Testis (tissue), 3 donors: ENCODE measurements around the gene FBXO34. TPM values are rescaled to one million over a fixed set of nuclear protein-coding genes. Genes with fewer than 3 reads are reported as not detected.

ENCODE experiments used
- DNase-seq: peaks from one replicate; pipeline ENCODE4 v3.0.0-alpha.2; 2019
- H3K27ac ChIP-seq, 2 donors: fragments of 200-600 bp; sonication (generic); one replicate each; pipeline ENCODE4 v1.5.1; 2019
- H3K27me3 ChIP-seq: fragments of 200-600 bp; sonication (generic); one replicate; pipeline ENCODE4 v1.5.1; 2019
- H3K36me3 ChIP-seq: fragments of 200-600 bp; sonication (generic); one replicate; pipeline ENCODE4 v1.5.1; 2017; ENCODE audit warnings: low read depth; ENCODE audit errors: missing control alignments
- H3K4me1 ChIP-seq: fragments of 200-600 bp; sonication (generic); one replicate; pipeline ENCODE4 v1.5.1; 2019
- H3K4me3 ChIP-seq, 2 donors: fragments of 200-600 bp; sonication (generic); one replicate each; pipeline ENCODE4 v1.5.1; 2017 to 2019
- H3K9me3 ChIP-seq: fragments of 200-600 bp; sonication (generic); one replicate; pipeline ENCODE4 v1.5.1; 2017
- CTCF ChIP-seq, 3 experiments: fragments of 450-650 bp in 2 of 3; fragments of 200-600 bp in 1 of 3; sonication (generic) in 1 of 3; IDR thresholded peaks; one replicate each; pipeline ENCODE4 v1.5.1; 2016 to 2019; ENCODE audit warnings: antibody characterized with exemption in 3 of 3, mild to moderate bottlenecking in 2 of 3, moderate library complexity in 1 of 3
- POLR2A ChIP-seq: fragments of 450-650 bp; IDR thresholded peaks from one replicate; pipeline ENCODE4 v1.6.1; 2017; ENCODE audit warnings: antibody characterized with exemption, mild to moderate bottlenecking, moderate library complexity
- WGBS, 2 donors: methylation state at CpG; one replicate each; pipeline ENCODE4 v1.1.5; 2018; 5-methylcytosine and 5-hydroxymethylcytosine counted together
- intact Hi-C: fragments of 100-400 bp; cut with DNase I; formaldehyde crosslinking; loops from one replicate; pipeline ENCODE4 v1.15.1; 2023; ENCODE audit warnings: low total_unique reads
- polyA plus RNA-seq: library from polyadenylated mRNA; stranded (reverse); fragments of 350-450 nt; fragmentation: Illumina TruSeq; extraction: RNeasy Lipid Tissue Mini Kit (QIAGEN cat#74804); gene quantifications from one replicate; pipeline ENCODE4 v1.2.3, GENCODE V29; 2014; ENCODE audit warnings: low read depth, low replicate concordance; ENCODE audit not compliant: insufficient read depth
- total RNA-seq, 2 donors: library from RNA; depleted of rRNA; stranded (reverse); fragments of >200 nt; gene quantifications; one replicate each; pipeline ENCODE4 v1.2.3, GENCODE V29; 2016

Gene FBXO34
- total and polyA plus RNA-seq, 3 donors from 2014 or later: 62.1 to 91.7 (median 84.4) TPM

- H3K27ac ChIP-seq: peak overlapping the region; percentile 98
- intact Hi-C loops: no loop called here
These were observed 2.9 kb downstream of the FBXO34 start for GRCh38 chr14:55274146-55274545.

GRCh38 chr14:55274751-55275150 lies 3.5 kb downstream of the FBXO34 start:
- H3K36me3 ChIP-seq: no peaks in the 10 kb centered on the region
- intact Hi-C loops: no loop called here
- DNase-seq: no peak
- no peak overlapping the region for H3K27ac ChIP-seq
- no peaks in the 10 kb centered on the region for H3K27me3 ChIP-seq
- H3K9me3 ChIP-seq: no peaks in the 10 kb centered on the region
- TF ChIP-seq POLR2A (no peak), CTCF (IDR thresholded peaks at IDR 0.05) (no peak)
- no peak overlapping the region for H3K4me3 ChIP-seq
- peaks cover 23% of the 10 kb centered on the region for H3K4me1 ChIP-seq
- WGBS, 2 donors: 17 to 29% methylated on average over 1 of the region's 1 CpG

More at GRCh38 chr14:55274146-55274545, 2.9 kb downstream of the FBXO34 start:
- no peak for DNase-seq
- H3K4me3 ChIP-seq: peak overlapping the region in 1 of 2 donors; percentile 98
- H3K27me3 ChIP-seq: no peaks in the 10 kb centered on the region
- H3K4me1 ChIP-seq: peaks cover 23% of the 10 kb centered on the region
- no peaks in the 10 kb centered on the region for H3K36me3 ChIP-seq
- 17 to 24% methylated on average over 3 of the region's 3 CpGs for WGBS, 2 donors
- TF ChIP-seq POLR2A (no peak), CTCF (IDR thresholded peaks at IDR 0.05) (no peak)
- no peaks in the 10 kb centered on the region for H3K9me3 ChIP-seq

- 42 to 53% methylated on average over 3 of the region's 3 CpGs for WGBS, 2 donors
- no peaks in the 10 kb centered on the region for H3K27me3 ChIP-seq
- H3K9me3 ChIP-seq: no peaks in the 10 kb centered on the region
- intact Hi-C loops: no loop called here
- TF ChIP-seq CTCF (IDR thresholded peaks at IDR 0.05) (no peak), POLR2A (no peak)
- no peak for DNase-seq
- no peaks in the 10 kb centered on the region for H3K36me3 ChIP-seq
- peaks cover 23% of the 10 kb centered on the region for H3K4me1 ChIP-seq
- H3K27ac ChIP-seq: peak overlapping the region in 1 of 2 donors; percentile 61
- H3K4me3 ChIP-seq: no peak overlapping the region
These were observed 5.5 kb downstream of the FBXO34 start for GRCh38 chr14:55276736-55277135.

- Histone ChIP-seq H3K36me3 (no peaks in the 10 kb centered on the region), H3K4me3 (no peak overlapping the region), H3K27me3 (no peaks in the 10 kb centered on the region), H3K9me3 (no peaks in the 10 kb centered on the region), H3K27ac (peak overlapping the region; percentile 33 to 43), H3K4me1 (peaks cover 28% of the 10 kb centered on the region)
- intact Hi-C loops: no loop called here
- WGBS, 2 donors: 64 to 82% methylated on average over 6 of the region's 6 CpGs
- TF ChIP-seq POLR2A: no peak
- TF ChIP-seq CTCF (IDR thresholded peaks at IDR 0.05): no peak
- DNase-seq: no peak
These were observed 6.9 kb downstream of the FBXO34 start for GRCh38 chr14:55277972-55278740.

- Histone ChIP-seq H3K27me3 (no peaks in the 10 kb centered on the region), H3K4me1 (peaks cover 21% of the 10 kb centered on the region), H3K36me3 (no peaks in the 10 kb centered on the region), H3K9me3 (no peaks in the 10 kb centered on the region), H3K27ac (no peak overlapping the region), H3K4me3 (no peak overlapping the region)
- DNase-seq: no peak
- 87 to 93% methylated on average over 1 of the region's 1 CpG for WGBS, 2 donors
- intact Hi-C loops: no loop called here
- TF ChIP-seq CTCF (IDR thresholded peaks at IDR 0.05): no peak
- TF ChIP-seq POLR2A: no peak
These were observed 8.2 kb downstream of the FBXO34 start for GRCh38 chr14:55279384-55279783.
